ENCODE measurements around the gene POLR2J2.
"Not testable (repeated sequence)": the region's sequence is repeated elsewhere in the genome, so short reads cannot be mapped to it uniquely, and the experiment has no call there.

POLR2J2 gene

GRCh38 chr7:102667523-102667922 lies 3.9 kb downstream of the POLR2J2 start:
- not testable (repeated sequence) for DNase-seq

- not testable (repeated sequence) for DNase-seq
These were observed 4.6 kb downstream of the POLR2J2 start for GRCh38 chr7:102666850-102667249.

- not testable (repeated sequence) for DNase-seq
These were observed 6.7 kb downstream of the POLR2J2 start for GRCh38 chr7:102664765-102665164.

GRCh38 chr7:102649924-102650323 lies 21.5 kb downstream of the POLR2J2 start, which contains the start of gene SPDYE2B:
Gene SPDYE2B, plus strand, starts transcription at chr7:102650319. Its CDS starts 2,030 bp downstream, at chr7:102652349.
- not testable (repeated sequence) for DNase-seq

- not testable (repeated sequence) for DNase-seq
These were observed 23.6 kb downstream of the POLR2J2 start for GRCh38 chr7:102647813-102648212.

- not testable (repeated sequence) for DNase-seq
These were observed 28.1 kb downstream of the POLR2J2 start for GRCh38 chr7:102643404-102643803.

GRCh38 chr7:102642691-102643090 lies 28.8 kb downstream of the POLR2J2 start, which contains the start of gene UPK3BL1:
Gene UPK3BL1, minus strand, starts transcription at chr7:102642791. Its CDS starts 50 bp downstream, at chr7:102642741.
- not testable (repeated sequence) for DNase-seq

- not testable (repeated sequence) for DNase-seq
These were observed 32.6 kb downstream of the POLR2J2 start for GRCh38 chr7:102638848-102639247.

GRCh38 chr7:102636956-102637355 lies 34.5 kb downstream of the POLR2J2 start:
- DNase-seq = not testable (repeated sequence)

- not testable (repeated sequence) for DNase-seq
These were observed 36.1 kb downstream of the POLR2J2 start for GRCh38 chr7:102635354-102635753.

- not testable (repeated sequence) for DNase-seq
These were observed 37.2 kb downstream of the POLR2J2 start for GRCh38 chr7:102634299-102634698.

- not testable (repeated sequence) for DNase-seq
These were observed 40.8 kb downstream of the POLR2J2 start for GRCh38 chr7:102630622-102631021.

- not testable (repeated sequence) for DNase-seq
These were observed 44.1 kb downstream of the POLR2J2 start for GRCh38 chr7:102627271-102627904.

- not testable (repeated sequence) for DNase-seq
These were observed 53.3 kb downstream of the POLR2J2 start for GRCh38 chr7:102618122-102618521.

GRCh38 chr7:102616507-102617125 lies 54.8 kb downstream of the POLR2J2 start, which contains the start of gene RASA4:
Gene RASA4, minus strand, starts transcription at chr7:102616756. Its CDS starts 67 bp downstream, at chr7:102616689.
- peak; percentile 1 for DNase-seq

All from NCI-H226 (cell line).